DOHH2 (cell line): ENCODE data around the gene UBE2QL1.

Experiments used
- H3F3A ChIP-seq: fragments of 200-600 bp; sonication (generic), shearing (Covaris generic); 2 replicates; pipeline ENCODE4 v1.6.0; 2016; ENCODE audit warnings: antibody characterized with exemption, mild to moderate bottlenecking; ENCODE audit not compliant: control insufficient read depth, insufficient read depth
- H3K27ac ChIP-seq: fragments of 200-600 bp; sonication (generic); 2 replicates; pipeline ENCODE4 v1.5.1; 2014; ENCODE audit warnings: low read depth, mild to moderate bottlenecking, low read length, moderate library complexity
- H3K27me3 ChIP-seq: fragments of 200-600 bp; sonication (generic); 2 replicates; pipeline ENCODE4 v1.6.1; 2014; ENCODE audit warnings: mild to moderate bottlenecking, low read length, mixed read lengths; ENCODE audit not compliant: control insufficient read depth
- H3K36me3 ChIP-seq: fragments of 200-600 bp; sonication (generic); 2 replicates; pipeline ENCODE4 v1.6.1; 2014; ENCODE audit warnings: mild to moderate bottlenecking, low read length, moderate library complexity, mixed read lengths; ENCODE audit not compliant: control insufficient read depth
- H3K4me1 ChIP-seq: fragments of 200-600 bp; sonication (generic); 2 replicates; pipeline ENCODE4 v1.6.1; 2014; ENCODE audit warnings: mild to moderate bottlenecking, low read length, mixed read lengths; ENCODE audit not compliant: control insufficient read depth
- H3K4me2 ChIP-seq: fragments of 200-600 bp; sonication (generic); 2 replicates; pipeline ENCODE4 v1.6.0; 2014; ENCODE audit warnings: mild to moderate bottlenecking, low read length, moderate library complexity
- H3K4me3 ChIP-seq: fragments of 200-600 bp; sonication (generic); 2 replicates; pipeline ENCODE4 v1.5.1; 2014; ENCODE audit warnings: mild to moderate bottlenecking, low read length, mixed read lengths
- H3K79me2 ChIP-seq: fragments of 200-600 bp; sonication (generic); 2 replicates; pipeline ENCODE4 v1.6.1; 2014; ENCODE audit warnings: mild to moderate bottlenecking, low read length, mixed read lengths; ENCODE audit not compliant: control insufficient read depth
- H3K9me2 ChIP-seq: fragments of 200-600 bp; sonication (generic); replicated peaks from 2 replicates; pipeline ENCODE4 v1.6.1; 2014; ENCODE audit warnings: mild to moderate bottlenecking, low read length, mixed read lengths; ENCODE audit not compliant: control insufficient read depth
- H3K9me3 ChIP-seq: fragments of 200-600 bp; sonication (generic); 2 replicates; pipeline ENCODE4 v1.6.1; 2014; ENCODE audit warnings: antibody characterized with exemption, low read length, mixed read lengths; ENCODE audit not compliant: control insufficient read depth, insufficient read depth
- H4K20me1 ChIP-seq: fragments of 200-600 bp; sonication (generic); 2 replicates; pipeline ENCODE4 v1.6.0; 2014; ENCODE audit warnings: low read depth, mild to moderate bottlenecking, antibody characterized with exemption, low read length, moderate library complexity; ENCODE audit not compliant: control insufficient read depth, insufficient read depth
- CTCF ChIP-seq: fragments of 200-600 bp; sonication (generic); IDR thresholded peaks from one replicate; pipeline ENCODE4 v1.5.1; 2014; ENCODE audit warnings: antibody characterized with exemption, mild to moderate bottlenecking, low read depth, low read length; ENCODE audit not compliant: poor library complexity, severe bottlenecking
- EZH2phosphoT487 ChIP-seq: fragments of 200-600 bp; sonication (generic); IDR thresholded peaks from 2 replicates; pipeline ENCODE4 v1.6.1; 2017; ENCODE audit warnings: borderline replicate concordance, mild to moderate bottlenecking, antibody characterized with exemption, low read length, moderate library complexity, mixed read lengths

Gene UBE2QL1

GRCh38 chr5:6497262-6497661, 48.6 kb downstream of the UBE2QL1 start:
- TF ChIP-seq CTCF = no peak
- TF ChIP-seq EZH2phosphoT487 = no peak
- no peak overlapping the region for H3K4me2 ChIP-seq
- no peaks in the 10 kb centered on the region for H3K36me3 ChIP-seq
- H4K20me1 ChIP-seq = no peaks in the 10 kb centered on the region
- H3F3A ChIP-seq = no peaks in the 10 kb centered on the region
- no peak overlapping the region for H3K27ac ChIP-seq
- no peaks in the 10 kb centered on the region for H3K9me3 ChIP-seq
- no peak overlapping the region for H3K4me3 ChIP-seq
- no peaks in the 10 kb centered on the region for H3K4me1 ChIP-seq
- H3K9me2 ChIP-seq = no peaks in the 10 kb centered on the region
- peaks cover 8% of the 10 kb centered on the region; the same call in 1 of the 2 replicates for H3K27me3 ChIP-seq
- H3K79me2 ChIP-seq = no peaks in the 10 kb centered on the region

GRCh38 chr5:6498968-6499367, 50.3 kb downstream of the UBE2QL1 start:
- Histone ChIP-seq H3K79me2 (no peaks in the 10 kb centered on the region), H3K9me3 (no peaks in the 10 kb centered on the region), H3K4me1 (no peaks in the 10 kb centered on the region), H4K20me1 (no peaks in the 10 kb centered on the region), H3K36me3 (no peaks in the 10 kb centered on the region), H3K27me3 (peaks cover 8% of the 10 kb centered on the region; the same call in 1 of the 2 replicates), H3K4me2 (no peak overlapping the region), H3K9me2 (no peaks in the 10 kb centered on the region), H3K4me3 (no peak overlapping the region), H3F3A (no peaks in the 10 kb centered on the region), H3K27ac (no peak overlapping the region)
- no peak for TF ChIP-seq CTCF
- TF ChIP-seq EZH2phosphoT487 = no peak

- H3K27me3 ChIP-seq = peaks cover 5% of the 10 kb centered on the region; the same call in 1 of the 2 replicates
- H4K20me1 ChIP-seq = no peaks in the 10 kb centered on the region
- H3K4me2 ChIP-seq = no peak overlapping the region
- H3K9me3 ChIP-seq = no peaks in the 10 kb centered on the region
- no peak overlapping the region for H3K27ac ChIP-seq
- no peaks in the 10 kb centered on the region for H3K4me1 ChIP-seq
- H3F3A ChIP-seq = no peaks in the 10 kb centered on the region
- no peaks in the 10 kb centered on the region for H3K36me3 ChIP-seq
- no peaks in the 10 kb centered on the region for H3K9me2 ChIP-seq
- TF ChIP-seq CTCF = no peak
- TF ChIP-seq EZH2phosphoT487 = no peak
- no peaks in the 10 kb centered on the region for H3K79me2 ChIP-seq
- H3K4me3 ChIP-seq = no peak overlapping the region
Observed at GRCh38 chr5:6501701-6502100, 53.0 kb downstream of the UBE2QL1 start.

- Histone ChIP-seq H3K27me3 (peaks cover 3% of the 10 kb centered on the region; the same call in 1 of the 2 replicates), H3F3A (no peaks in the 10 kb centered on the region), H4K20me1 (no peaks in the 10 kb centered on the region), H3K9me2 (no peaks in the 10 kb centered on the region), H3K4me1 (no peaks in the 10 kb centered on the region), H3K27ac (no peak overlapping the region), H3K36me3 (no peaks in the 10 kb centered on the region), H3K79me2 (no peaks in the 10 kb centered on the region), H3K4me2 (no peak overlapping the region), H3K9me3 (no peaks in the 10 kb centered on the region), H3K4me3 (no peak overlapping the region)
- TF ChIP-seq CTCF = no peak
- no peak for TF ChIP-seq EZH2phosphoT487
Observed at GRCh38 chr5:6502421-6502820, 53.8 kb downstream of the UBE2QL1 start.
